HG03558 (cell line): ENCODE data around the gene CFAP119.

Source experiments
- ATAC-seq: cut with Tn5 transposase; IDR thresholded peaks from one replicate; pipeline ENCODE4 v1.9.1; 2021; ENCODE audit warnings: moderate number of reproducible peaks; ENCODE audit not compliant: unreplicated experiment; ENCODE audit errors: extremely low read depth

CFAP119 gene

GRCh38 chr16:30782486-30783279 is 20.8 kb upstream of the CFAP119 start:
- no peak for ATAC-seq

DNA sequence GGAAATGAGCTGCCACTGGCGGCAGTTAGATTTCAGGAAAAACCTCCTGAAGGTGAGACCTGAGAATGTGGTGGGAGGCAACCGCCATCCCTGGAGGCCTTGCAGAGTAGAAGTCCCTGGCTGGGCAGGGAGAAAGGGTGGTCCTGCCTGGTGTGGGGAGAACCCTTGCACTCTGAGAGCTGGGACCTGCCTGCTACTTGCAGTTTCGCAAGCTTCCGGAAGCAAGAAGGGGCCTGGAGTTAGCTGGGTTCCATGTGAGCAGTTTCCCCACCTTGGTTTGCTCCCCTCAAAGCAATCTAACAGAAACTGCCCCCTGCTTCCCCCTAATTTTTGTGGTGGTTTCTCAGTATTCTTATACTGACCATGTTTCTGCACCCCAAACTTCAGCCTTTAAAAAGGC is 18.7 kb upstream of the CFAP119 start:
- no peak for ATAC-seq

GRCh38 chr16:30780021-30780420 is 18.2 kb upstream of the CFAP119 start:
- no peak for ATAC-seq

GRCh38 chr16:30779596-30779995 is 17.7 kb upstream of the CFAP119 start:
- ATAC-seq = no peak

DNA sequence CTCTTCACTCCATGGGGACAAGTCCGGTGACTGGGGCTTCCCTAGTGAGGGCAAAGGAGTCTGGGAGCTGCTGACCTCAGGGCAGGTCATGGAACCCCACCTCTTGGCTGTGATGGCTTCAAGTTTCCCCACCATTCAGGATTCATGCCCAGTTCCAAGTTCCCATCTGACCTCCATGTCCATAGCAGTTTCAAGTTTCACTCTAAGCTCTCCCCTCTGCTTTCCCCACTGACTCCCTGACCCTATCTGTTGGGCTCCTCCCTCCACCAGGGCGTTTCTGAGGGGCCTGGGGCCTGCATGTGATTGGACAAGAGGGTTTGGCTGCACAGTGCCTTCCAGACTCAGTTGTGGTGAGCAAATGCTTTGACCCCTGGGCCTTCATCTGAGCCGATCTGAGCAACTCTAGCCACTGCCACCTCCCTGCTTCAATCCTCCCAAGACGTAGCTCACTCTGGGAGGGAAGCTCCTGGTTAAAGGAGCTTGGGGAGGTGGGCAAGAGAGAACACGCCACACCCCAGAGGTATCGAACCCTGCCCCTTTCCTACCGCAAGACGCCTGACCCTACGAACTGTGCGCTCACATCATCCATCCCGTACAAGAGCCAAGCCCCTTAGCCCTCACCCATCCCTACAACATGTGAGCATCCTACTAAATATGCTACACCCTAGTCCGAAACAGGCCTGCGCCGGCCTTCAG is 16.8 kb upstream of the CFAP119 start:
- ATAC-seq = no peak

DNA sequence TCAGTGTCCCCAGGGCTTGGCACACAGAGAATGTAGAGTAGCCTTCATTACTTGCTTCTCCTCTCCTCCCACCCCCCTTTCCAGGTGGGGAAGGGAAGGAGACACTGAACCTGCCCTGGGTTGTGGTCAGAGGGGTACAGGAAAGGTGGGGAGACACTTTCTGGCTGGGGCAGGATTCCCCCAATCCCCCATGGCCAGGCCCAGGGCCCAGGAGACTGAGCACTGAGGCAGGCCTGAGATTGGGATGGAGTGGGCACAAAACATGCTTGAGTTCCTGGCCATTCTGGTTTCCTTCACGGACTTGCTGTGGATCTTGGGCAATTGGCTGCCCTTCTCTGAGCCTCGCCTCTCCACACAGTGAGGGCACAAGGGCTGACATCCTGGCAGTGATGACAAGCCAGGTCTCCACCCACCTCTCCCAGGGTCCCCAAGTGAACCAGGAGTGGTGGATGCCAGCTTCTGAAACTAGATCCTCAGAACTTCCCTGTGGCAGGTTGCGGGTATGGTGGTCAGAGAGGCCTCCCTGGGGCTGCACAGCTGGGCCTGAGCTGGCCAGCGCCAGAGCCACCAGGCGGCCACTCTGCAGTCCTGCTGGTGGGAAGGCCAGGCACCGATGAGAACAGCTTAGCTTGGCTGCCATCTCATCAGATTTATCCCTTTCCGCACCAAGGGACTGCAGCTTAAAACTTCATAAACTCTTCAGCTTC is 15.9 kb upstream of the CFAP119 start:
- no peak for ATAC-seq

GRCh38 chr16:30775392-30776188 is 13.7 kb upstream of the CFAP119 start:
- no peak for ATAC-seq

GRCh38 chr16:30775131-30775391 is 13.2 kb upstream of the CFAP119 start:
- no peak for ATAC-seq

- no peak for ATAC-seq
These were observed 12.7 kb upstream of the CFAP119 start for GRCh38 chr16:30774367-30775130.

DNA sequence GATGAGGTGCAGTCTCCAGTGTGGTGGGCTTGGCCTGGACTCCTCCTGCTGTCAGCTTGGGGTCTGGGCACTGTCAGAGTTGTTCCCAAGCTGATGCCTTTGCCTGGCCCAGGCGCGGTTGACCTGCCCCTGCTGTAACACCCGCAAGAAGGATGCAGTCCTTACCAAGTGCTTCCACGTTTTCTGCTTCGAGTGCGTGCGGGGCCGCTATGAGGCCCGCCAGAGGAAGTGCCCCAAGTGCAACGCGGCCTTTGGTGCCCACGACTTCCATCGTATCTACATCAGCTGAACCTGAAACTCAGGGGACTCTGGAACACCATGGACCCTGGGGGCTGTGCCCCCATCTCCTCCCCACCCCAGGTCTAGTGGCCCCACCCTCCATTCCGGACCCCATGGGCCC is 12.0 kb upstream of the CFAP119 start:
- ATAC-seq = no peak

- no peak for ATAC-seq
These were observed 9.9 kb upstream of the CFAP119 start for GRCh38 chr16:30771726-30772125.

DNA sequence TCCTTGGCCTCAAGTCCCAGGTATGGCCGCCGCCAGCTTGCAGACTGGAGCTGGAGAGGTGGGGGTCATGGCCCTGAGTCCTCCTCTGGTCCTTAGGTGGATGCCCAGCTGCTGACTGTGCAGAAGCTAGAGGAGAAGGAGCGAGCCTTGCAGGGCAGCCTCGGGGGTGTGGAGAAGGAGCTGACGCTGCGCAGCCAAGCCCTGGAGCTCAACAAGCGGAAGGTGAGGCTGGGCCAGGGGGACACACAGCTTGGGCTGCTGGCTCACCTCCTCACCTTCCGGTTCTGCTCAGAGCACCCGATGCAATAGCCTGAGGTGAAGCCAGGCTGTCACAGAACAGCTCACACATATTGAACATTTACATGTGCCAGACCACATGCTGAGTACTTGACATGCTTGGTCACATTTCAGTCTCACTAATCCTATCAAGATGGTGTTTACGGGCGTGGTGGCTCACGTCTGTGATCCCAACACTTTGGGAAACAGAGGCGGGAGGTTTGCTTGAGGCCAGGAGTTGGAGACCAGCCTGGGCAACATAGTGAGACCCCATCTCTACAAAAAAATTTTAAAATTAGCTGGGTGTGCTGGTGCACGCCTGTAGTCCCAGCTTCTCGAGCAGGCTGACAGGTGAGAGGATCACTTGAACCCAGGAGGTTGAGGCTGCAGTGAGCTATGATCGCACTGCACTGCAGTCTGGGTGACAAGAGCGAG is 7.7 kb upstream of the CFAP119 start:
- ATAC-seq = no peak

DNA sequence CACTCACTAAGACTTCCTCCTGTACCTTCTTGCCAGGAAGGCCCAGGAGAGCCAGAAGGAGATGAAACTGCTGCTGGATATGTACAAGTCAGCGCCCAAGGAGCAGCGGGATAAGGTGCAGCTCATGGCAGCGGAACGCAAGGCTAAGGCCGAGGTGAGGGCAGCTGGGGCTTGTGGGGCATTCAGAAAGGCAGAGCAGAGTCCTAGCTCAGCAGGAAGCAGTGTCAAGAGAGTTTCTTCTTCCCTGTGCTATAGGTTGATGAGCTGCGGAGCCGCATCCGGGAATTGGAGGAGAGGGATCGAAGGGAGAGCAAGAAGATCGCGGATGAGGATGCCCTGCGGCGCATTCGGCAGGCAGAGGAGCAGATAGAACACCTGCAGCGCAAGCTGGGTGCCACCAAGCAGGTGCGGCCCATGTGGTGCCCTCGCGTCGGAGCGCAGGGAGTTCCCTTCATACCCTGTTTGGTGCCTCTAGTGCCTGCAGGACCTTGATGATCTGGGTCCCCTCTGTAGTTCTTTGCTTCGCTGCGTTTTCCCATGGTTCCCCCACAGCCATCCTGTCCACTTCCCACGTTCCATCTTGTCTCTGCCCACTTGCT is 6.8 kb upstream of the CFAP119 start:
- no peak for ATAC-seq

DNA sequence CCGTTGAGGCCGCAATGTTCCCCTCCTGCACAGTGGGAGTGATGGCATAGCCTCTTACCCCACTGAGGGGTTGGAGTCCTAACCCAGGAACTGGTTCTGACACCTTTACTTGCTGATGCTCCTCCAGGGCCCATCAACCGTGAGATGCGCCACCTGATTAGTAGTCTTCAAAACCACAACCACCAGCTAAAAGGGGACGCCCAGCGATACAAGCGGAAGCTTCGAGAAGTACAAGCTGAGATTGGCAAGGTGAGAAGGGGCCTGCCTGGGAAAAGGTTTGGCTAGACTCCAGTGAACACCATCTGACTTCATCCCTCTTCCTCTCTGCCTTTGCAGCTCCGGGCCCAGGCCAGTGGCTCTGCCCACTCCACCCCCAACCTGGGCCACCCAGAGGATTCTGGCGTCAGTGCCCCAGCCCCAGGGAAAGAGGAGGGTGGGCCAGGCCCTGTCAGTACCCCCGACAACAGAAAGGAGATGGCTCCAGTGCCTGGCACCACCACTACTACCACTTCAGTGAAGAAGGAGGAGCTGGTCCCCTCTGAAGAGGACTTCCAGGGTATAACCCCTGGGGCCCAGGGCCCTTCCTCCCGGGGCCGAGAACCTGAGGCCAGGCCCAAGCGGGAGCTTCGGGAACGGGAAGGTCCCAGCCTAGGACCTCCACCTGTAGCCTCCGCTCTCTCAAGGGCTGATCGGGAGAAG is 6.1 kb upstream of the CFAP119 start:
- ATAC-seq = no peak

- no peak for ATAC-seq
These were observed 5.0 kb upstream of the CFAP119 start for GRCh38 chr16:30766933-30767284.

DNA sequence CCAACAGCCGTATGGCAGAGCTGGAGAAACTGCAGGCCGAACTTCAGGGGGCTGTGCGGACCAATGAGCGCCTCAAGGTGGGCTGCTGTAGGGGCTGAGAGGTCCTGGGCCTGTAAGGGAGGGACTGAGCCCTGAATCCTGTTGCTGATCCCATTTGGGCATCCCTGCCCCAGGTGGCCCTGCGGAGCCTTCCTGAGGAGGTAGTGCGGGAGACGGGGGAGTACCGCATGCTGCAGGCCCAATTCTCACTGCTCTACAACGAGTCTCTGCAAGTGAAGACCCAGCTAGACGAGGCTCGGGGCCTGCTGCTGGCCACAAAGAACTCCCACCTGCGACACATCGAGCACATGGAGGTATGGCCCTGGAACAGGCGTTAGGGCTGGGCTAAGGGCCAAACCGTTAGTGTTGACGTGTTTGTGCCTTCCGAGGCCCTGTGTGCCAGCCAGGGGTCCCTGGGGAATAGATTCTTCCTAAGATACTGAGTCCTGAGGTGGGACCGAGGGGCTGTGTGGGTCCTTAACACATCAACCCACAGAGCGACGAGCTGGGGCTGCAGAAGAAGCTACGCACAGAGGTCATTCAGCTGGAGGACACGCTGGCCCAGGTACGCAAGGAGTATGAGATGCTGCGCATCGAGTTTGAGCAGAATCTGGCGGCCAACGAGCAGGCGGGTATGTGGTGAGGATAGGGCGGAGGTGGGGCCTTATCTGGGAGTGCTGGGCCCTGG is 4.5 kb upstream of the CFAP119 start:
- no peak for ATAC-seq

- ATAC-seq = no peak
These were observed 3.1 kb upstream of the CFAP119 start for GRCh38 chr16:30764816-30765465.
